ELF-1 (cell line): ENCODE results near the gene HDAC4.

Experiments
- DNase-seq: peaks from one replicate; pipeline ENCODE4 v3.0.0-alpha.2; 2016; ENCODE audit warnings: low read depth, low spot score

HDAC4 gene

GRCh38 chr2:239068411-239068810 is 332.4 kb downstream of the HDAC4 start:
- no peak for DNase-seq

GRCh38 chr2:239067196-239067865 is 333.5 kb downstream of the HDAC4 start:
- no peak for DNase-seq

GRCh38 chr2:239066597-239066996 is 334.2 kb downstream of the HDAC4 start:
- no peak for DNase-seq

DNA sequence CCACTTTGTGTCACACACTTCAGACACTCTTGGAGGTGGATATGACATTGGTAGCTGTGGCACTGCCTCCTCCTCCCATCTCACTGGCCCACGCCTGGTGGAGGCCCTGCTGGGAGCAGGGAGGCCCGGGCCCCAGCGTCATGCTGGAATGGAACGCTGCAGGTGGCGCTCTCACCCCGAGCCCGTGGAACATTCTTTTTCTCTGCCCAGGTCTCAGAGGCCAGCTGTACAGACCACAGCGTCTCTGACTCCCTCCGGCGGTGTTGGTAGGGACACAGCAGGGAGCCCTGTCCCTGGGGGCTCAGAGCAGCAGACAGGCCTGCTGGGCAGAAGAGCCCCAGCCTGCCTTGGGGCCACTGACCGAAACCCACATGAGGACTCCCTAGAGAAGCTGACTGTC is 334.9 kb downstream of the HDAC4 start:
- peak; percentile 28 for DNase-seq

DNA sequence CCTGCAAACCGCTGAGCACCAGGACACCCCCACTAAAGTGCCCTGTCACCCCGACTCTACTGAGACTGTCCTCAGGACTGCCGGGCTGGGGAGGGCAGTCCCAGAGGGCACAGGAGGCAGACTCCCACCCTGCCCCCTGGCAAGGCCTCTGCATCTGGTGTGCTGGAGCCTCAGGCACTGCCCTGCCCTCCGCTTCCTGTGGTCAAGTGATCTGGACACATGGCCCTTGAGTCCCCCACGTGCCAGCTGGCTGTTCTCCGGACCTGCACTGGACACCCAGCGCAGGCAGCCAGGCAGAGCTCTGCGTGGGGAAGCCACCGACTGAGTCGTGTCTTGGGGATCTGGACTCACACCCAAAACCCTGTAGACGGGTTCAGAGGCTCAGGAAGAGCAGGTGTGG is 335.3 kb downstream of the HDAC4 start:
- no peak for DNase-seq

DNA sequence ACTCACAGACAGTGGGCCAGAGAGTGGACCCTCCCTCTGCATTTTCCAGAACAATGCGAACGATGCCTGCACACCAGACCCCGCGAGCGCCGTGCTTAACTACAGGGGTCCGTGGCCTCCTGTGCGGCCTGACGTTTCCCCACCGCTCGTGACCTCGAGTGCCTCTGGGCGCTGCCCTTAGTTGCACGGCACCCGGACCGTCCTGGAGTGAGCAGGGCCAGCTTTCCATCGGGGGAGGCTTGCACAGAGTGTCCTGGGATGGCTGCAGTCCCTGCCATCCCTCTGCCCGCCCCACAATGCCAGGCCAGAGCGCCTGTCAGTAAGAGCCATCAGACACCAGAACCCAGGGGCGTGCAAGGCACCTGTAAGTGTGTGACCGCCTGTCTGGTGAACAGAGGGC is 335.9 kb downstream of the HDAC4 start:
- no peak for DNase-seq

GRCh38 chr2:239064253-239064652 is 336.6 kb downstream of the HDAC4 start:
- no peak for DNase-seq

- DNase-seq, result no peak
These were observed 338.1 kb downstream of the HDAC4 start for GRCh38 chr2:239062743-239063142.

DNA sequence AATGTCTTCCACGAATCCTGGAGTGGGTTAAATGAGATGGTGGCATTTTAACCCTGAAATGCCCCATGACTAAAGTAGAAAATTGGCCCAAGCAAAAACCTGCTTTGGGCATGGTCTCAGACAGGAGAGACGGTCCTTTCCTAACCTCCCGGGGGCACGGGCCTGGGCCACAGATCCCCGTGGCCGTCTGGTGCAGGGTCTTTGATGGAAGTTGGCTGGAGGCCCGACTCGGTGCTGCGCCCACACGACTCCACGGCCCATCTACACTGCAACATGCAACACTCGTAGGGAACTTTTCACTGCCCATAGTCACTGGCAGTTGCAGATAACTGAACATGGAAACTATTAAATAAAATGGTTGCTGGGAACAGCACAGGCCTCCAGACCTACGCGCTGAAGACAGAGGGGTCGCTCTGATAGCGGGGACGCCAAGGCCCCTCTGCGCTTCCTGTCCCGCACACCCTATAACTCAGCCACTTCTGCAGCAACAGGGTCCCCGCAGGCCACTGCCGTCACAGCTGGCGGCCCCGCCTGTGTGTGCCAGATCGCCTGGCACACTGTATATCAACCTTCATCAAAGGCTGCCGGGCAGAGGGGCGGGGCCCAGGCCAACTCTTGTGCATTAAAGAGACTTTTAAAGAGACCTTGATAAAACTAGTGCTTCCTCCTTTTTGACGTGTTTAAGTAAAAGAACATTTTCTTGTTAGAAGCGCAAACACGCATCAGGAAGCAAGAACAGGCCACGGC is 338.8 kb downstream of the HDAC4 start:
- DNase-seq, result no peak

DNA sequence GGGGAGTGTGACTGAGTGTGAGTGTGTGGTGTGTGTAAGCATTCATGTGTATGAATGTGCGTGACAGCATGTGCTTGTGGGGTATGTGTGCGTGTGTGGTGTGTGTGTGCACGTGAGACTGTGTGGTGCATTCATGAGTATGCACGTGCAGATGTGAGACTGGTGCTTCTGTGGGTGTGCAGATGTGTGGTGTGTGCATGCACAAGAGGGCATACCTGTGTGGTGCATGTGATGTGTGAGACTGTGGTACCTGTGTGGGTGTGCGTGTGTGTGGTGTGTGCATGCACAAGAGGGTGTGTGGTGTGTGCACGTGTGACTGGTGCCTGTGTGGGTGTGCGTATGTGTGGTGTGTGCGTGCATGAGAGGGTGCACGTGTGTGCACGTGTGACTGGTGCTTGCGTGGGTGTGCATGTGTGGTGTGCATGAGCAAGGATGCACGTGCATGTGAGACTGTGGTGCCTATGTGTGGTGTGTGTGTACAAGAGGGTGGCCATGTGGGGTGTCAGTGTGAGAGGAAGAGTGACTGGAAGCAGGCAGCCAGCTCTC is 339.6 kb downstream of the HDAC4 start:
- no peak for DNase-seq

DNA sequence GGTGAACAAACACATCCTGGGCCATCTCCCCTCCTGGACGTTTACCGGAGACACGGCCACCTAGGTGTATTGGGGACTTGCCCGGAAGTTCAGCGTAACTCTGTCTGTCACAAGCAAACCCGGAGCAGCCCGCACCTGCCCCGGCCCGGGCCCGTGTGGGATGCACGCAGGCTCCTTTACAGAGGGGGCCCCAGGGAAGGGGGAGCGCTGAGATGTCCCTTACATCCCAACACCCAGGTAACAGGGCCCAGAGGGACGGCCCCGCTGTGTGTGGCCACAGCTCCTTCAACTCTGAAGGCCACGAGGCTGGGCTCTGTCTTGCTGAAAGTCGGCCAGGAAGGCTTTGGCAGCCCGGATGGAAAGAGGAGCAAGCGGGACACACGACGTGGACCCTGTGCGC is 340.1 kb downstream of the HDAC4 start:
- no peak for DNase-seq

- no peak for DNase-seq
These were observed 341.0 kb downstream of the HDAC4 start for GRCh38 chr2:239059854-239060253.

GRCh38 chr2:239058766-239059165 is 342.1 kb downstream of the HDAC4 start:
- no peak for DNase-seq

DNA sequence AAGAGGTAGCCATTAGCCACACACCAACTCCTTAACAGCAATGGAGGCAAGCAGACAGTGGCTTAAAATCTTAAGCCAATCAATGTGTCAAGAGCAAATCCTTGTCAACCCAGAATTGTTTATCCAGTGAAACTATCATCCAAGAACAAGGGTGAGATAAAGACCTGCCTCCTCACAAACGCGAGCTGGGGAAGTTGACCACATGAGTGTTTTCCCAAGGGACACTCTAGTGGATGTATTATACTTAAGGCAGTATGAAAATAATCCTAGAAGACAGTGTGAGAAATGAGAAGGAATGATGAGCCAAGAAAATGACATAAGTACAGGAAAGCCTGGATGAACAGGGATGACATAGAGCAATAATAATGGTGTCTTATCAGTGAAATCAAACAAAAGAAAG is 343.3 kb downstream of the HDAC4 start:
- no peak for DNase-seq

GRCh38 chr2:239056611-239057010 is 344.2 kb downstream of the HDAC4 start:
- DNase-seq, result no peak

GRCh38 chr2:239055756-239056493 is 344.9 kb downstream of the HDAC4 start:
- no peak for DNase-seq

DNA sequence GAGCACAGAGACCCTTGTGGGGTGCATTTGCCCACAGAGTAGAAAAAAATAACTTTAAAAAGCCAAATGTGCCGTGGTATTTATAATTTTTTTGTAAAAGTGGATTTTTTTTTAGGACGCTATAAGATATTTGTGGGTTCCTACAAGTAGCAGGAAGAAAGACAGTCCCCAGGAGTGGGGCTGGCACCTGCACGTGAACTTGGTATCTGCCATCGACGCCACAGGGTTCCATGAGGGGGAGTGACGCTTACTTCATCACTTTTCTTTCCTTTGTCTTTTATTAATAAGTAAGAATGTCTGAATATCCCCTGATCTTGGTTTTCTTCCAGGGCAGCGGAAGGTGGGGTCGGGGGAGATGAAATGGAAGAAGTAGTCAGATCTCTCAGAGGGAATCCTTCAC is 345.9 kb downstream of the HDAC4 start:
- no peak for DNase-seq

- DNase-seq, result no peak
These were observed 346.9 kb downstream of the HDAC4 start for GRCh38 chr2:239053801-239054503.

DNA sequence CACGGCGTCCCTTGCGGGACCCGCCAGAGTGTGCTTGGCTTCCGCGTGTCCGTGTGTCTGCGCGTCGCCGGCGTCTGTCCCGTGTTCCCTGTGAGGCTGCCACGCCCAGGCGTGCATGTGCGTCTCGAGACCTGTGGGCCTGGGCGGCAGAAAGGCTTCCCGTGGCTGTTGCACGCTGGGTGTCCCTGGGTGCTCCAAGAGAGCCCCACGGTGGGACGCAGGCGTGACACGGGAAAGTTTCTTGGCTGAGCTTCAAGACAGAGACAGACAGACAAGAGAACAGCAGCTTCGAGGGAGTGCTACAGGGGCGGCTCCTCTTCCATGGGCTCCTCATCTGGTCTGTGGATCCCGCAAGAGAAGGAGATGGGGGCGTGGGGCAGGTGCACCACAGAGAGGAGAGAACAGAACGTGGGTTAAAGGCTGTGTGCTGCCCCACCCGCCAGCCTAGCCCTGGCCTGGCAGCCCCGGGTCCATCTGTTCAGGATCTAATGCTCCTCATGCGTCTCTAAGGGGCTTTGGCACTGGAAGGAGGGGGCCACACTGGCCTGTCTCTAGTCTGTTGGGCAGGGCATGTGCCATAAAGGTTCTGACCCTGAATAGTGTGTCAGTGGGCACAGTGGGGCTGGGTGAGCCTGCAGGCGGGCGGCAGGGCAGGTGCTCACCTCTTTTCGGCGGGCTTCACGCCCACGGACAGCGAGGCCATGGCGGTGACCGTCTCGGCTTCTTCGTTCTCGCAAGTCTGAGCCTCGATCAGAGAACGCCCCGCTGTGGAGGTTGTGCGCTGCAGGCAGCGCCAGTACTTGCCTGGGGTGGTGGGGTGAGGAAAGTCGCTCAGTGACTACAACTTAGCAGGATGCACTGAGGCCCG is 347.8 kb downstream of the HDAC4 start:
- DNase-seq, result no peak

DNA sequence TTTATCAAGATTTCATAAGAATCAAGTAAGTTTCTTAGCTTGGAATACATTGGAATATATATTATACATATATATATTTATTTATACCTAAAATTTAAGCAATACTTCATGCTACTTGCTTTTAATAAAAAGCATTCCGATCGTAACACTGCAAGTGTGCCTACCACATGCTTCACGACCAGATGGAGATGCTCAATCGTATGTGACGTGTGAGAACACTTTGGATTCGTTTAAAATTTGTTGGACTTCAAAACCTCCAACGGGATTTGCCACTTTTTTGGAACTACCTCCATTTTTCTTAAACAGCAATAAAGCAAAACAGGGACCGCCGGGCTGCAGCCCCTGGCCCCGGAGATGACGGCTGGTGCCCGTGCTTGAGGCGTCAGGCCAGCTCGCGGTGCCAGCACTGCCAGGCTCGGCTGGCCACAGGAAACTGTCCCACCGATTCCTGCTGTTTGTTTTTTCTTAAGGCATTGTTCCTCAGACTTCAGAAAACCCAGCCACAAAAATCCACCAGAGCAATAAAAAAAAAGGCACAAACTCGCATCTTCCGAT is 348.9 kb downstream of the HDAC4 start:
- DNase-seq, result no peak

DNA sequence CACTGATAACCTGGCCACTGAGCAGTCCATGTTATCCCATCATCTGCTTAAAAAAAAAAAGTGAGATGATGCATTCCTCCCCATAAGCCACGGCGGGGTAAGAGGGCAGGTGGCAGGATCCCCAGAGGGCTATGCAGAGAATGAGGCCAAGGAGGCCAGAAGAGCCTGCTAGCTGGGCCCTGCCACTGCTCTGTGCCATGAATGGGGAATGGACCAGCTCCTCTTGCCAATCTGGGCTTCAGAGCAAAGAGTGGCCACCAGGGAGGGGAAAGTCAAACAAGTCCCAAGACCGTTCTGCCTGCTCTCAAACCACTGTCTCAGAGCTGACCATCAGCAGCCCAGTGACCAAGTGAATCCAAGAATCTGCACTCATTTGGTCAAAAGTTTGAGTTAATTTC is 350.6 kb downstream of the HDAC4 start:
- no peak for DNase-seq
